IPS-18c (cell line): ENCODE results near the gene HMCN2.

Source experiments
- H3K4me3 ChIP-seq: 2 replicates; pipeline ENCODE4 v1.7.0; 2013; ENCODE audit warnings: low read depth, mild to moderate bottlenecking, low read length, moderate library complexity; ENCODE audit not compliant: insufficient read depth
- H3K9me3 ChIP-seq: one replicate; pipeline ENCODE4 v1.6.1; 2013; ENCODE audit warnings: mild to moderate bottlenecking, low read length, moderate library complexity; ENCODE audit not compliant: control insufficient read depth, insufficient read depth

The HMCN2 gene

DNA sequence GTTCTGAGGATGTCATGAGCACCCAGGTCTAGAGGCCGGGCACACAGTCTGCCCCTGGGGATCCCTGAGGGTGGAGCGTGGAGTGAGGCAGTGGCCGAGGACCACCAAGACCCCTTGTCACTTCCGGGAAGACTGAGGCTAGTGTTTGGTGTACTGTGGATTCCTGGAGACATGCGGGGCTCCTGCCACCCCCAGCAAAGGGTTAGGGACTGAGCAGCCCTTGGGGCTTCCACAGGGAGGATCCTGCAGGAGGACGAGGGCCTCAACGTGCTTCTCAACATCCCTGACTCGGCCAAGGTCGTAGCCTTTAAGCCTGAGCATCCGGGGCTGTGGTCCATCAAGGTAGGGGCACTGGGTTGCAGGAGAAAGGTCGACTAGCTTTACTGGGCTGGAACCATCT lies 29.9 kb downstream of the HMCN2 start:
- no peaks in the 10 kb centered on the region for H3K9me3 ChIP-seq
- H3K4me3 ChIP-seq: no peak overlapping the region

DNA sequence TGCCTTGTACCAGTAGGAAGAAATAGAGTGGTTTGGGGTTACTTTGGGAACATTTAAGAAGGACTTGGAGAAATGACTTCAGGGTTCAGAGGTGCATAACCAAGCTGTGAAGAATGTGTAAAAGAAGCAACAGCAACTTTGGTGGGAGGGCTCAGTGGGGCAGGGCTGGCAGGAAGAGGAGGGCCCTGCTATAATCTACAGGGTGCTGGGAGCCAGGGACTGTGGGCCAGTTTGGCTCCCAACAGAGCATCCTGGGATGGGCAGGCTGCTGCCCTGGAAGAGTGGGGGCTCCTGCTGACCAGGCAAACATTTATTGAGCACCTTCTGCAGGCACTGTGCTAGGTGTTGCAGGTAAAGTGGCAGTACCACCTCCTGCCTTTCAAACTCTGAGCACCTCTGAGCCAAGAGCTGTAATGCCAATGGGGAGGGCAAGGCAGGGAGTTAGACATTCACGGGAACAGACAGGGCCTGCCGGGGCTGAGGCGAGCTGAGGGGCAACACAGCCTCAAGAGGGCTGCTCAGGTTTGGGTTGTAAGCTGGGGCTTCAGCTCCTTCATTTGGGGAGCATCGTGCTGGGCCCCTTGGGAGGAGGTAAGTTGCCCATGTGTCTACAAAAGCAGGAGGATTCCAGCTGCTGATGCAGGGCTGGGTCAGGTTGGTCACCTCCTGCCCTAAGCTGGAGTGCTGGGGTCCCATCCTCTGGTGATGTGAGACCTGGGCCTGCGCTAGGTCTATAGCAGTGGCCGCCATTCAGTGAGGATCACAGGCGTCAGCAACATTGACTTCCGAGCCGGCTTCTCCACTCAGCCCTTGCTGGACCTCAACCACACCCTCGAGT lies 30.6 kb downstream of the HMCN2 start:
- no peak overlapping the region for H3K4me3 ChIP-seq
- no peaks in the 10 kb centered on the region for H3K9me3 ChIP-seq

DNA sequence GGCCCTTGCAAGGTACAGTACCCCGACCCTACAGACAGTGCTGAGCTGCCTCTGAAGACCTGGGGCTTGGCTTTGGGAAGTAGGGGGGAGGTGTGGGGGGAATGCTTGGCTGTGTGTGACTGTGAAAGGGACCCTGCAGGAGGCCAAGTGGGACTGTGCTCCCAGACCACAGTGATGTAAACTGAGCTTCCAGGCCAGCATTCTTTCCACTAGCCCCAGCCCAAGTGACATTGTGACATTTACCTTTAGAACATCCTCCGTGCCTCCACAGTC lies 31.2 kb downstream of the HMCN2 start:
- H3K9me3 ChIP-seq: no peaks in the 10 kb centered on the region
- no peak overlapping the region for H3K4me3 ChIP-seq

DNA sequence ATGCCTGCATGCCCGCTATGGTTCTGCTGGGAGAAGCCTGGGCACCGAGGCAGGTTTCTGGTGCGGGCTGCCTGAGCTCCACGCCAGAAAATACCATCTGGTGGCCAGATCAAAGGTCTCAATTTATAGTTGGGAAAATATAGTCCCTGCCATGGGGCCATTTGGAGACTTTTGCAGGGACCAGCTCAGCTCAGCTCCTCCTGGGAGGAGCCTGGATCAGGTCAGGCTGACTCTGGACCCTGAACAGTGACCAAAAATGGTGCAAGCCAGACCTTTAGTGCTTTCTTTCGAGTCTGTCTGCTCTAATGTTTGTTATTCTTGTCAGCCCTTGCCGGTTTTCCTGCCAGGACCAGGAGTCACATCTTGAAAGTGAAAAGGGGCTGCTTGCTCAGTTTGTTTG lies 31.8 kb downstream of the HMCN2 start:
- no peaks in the 10 kb centered on the region for H3K9me3 ChIP-seq
- no peak overlapping the region for H3K4me3 ChIP-seq

DNA sequence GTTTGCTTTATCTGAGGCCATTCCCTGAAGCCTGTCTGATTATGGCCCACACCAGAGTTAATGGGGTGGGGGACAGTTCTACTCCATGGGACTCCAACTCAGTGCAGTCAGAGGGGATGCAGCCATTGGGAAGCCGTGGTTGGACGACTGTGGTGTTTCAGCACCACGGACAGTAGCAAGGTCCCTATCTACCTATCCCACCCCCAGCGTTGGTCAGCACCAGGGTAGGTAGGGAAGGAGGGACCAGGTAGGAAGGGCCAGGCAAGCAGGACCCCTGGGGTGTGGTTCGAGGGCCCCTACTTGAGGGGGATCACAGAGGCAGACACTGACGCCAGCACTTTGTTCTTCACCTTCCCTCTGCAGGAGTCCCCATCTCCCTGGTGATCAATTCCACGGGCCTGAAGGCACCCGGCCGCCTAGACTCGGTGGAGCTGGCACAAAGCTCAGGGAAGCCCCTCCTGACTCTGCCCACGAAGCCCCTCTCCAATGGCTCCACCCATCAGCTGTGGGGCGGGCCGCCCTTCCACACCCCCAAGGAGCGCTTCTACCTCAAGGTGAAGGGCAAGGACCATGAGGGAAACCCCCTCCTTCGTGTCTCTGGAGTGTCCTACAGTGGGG lies 33.2 kb downstream of the HMCN2 start:
- Histone ChIP-seq H3K4me3 (no peak overlapping the region), H3K9me3 (no peaks in the 10 kb centered on the region)

DNA sequence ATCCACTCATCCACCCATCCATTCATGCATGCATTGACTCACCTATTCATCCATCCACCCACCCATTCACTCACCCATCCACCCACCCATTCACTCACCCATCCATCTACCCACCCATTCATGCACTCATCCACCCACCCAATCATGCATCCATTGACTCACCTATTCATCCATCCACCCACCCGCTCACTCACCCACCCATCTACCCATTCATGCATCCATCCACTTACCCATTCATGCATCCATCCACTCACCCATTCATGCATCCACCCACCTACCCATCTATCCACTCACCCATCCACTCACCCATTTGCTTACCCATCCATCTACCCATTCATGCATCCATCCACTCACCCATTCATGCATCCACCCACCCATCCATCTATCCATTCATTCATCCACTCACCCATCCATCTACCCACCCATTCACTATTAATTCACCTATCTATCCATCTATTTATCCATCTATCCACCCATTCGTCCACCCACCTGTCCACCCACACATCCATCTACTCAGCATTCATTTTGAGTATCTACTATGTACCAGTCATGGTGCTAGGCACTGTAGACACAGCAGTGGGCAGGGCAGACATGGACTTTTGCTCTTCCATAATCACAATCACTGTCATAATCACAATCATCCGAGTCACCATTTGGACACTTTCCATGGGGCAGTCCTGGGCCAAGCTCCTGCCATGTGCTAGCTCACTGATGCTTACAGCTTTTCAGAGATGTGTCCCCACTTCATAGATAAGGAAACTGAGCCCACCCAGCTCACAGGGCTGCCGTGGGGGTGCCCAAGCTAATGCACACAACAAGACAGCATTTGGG lies 34.4 kb downstream of the HMCN2 start:
- no peak overlapping the region for H3K4me3 ChIP-seq

DNA sequence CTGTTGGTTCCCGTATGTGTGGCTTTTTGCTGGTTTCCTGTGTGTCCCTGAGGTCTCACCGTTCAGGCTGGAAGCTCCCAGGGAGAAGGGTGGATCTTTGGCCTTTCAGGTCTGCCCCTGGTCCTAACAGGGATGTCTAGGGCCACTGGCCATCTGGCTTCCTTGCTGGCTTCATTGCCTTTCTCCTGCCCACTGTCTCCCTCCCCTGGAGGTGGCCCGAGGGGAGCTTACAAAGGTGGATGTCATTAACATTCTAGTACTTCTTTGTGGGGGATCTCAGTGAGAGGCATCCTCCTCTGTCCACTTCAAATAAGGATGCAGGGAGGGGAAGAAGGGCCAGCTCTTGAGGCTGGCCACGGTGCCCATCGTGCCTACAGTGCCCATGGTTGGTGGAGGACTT lies 35.2 kb downstream of the HMCN2 start:
- Histone ChIP-seq H3K4me3 (no peak overlapping the region), H3K9me3 (no peaks in the 10 kb centered on the region)

More for the DNA sequence above, 34.4 kb downstream of the HMCN2 start:
- no peaks in the 10 kb centered on the region for H3K9me3 ChIP-seq

DNA sequence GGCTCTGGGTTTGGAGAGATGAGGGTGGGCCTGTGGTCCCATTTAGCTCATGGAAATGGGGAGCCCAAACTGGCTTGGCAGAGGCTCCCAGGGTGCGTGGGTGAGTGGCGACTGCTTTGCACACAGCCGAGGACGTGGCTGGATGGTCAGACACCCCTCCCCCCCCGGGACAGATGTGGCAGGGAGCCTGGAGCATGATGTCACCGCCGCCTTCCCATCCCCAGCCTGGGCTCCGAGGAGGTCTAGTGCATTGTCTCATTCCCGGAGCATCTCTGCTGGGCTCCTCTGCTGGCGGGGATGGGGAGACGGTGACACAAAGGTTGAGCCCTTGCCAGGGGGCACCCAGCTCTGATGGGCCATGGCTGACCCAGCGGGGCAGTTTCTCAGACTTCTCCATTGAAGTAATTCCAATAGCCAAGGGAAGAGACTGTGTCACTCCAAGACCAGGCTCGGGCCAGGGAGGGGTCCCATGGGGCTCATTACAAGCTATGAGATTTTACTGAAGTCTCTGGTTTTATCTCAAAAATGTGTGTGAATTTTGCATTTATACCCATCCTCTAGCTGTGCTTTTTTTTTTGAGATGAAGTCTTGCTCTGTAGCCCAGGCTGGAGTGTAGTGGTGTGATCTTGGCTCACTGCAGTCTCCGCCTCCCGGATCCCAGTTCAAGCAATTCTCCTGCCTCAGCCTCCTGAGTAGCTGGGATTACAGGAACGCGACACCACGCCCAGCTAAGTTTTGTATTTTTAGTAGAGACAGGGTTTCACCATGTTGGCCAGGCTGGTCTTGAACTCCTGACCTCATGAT lies 36.1 kb downstream of the HMCN2 start:
- no peak overlapping the region for H3K4me3 ChIP-seq
- H3K9me3 ChIP-seq: no peaks in the 10 kb centered on the region

DNA sequence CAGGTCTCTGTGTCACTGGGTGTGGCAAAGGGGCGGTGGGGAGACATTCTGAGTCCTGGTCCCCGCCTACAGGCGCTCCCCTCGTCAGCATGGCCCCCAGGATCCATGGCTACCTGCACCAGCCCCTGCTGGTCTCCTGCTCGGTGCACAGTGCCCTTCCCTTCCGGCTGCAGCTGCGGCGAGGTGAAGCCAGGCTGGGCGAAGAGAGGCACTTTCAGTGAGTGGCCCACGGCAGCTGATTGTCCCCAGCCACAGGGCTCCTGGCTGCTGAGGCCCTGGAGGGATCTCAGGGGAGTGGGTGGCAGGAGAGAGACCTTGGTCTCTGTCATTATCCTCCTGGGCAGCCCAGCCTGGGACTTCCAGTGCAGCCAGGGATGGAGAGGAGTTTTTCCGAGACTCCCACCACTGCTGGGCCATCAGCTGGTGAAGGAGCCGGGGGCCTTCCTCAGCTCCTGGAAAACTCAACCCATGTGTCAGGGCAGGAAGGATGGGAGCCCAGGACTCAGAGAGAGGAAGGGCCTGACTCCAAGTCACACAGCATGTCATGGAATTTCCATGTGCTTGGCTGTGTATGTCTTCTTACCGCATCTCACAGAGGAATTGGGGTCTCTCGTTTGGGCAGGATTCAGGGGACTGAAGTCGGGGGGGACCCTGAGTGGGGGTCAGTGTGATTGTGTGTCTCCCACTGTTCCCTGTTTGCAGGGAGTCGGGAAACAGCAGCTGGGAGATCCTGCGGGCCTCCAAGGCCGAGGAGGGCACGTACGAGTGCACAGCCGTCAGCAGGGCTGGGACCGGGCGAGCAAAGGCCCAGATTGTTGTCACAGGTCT lies 37.4 kb downstream of the HMCN2 start:
- no peaks in the 10 kb centered on the region for H3K9me3 ChIP-seq
- H3K4me3 ChIP-seq: no peak overlapping the region

DNA sequence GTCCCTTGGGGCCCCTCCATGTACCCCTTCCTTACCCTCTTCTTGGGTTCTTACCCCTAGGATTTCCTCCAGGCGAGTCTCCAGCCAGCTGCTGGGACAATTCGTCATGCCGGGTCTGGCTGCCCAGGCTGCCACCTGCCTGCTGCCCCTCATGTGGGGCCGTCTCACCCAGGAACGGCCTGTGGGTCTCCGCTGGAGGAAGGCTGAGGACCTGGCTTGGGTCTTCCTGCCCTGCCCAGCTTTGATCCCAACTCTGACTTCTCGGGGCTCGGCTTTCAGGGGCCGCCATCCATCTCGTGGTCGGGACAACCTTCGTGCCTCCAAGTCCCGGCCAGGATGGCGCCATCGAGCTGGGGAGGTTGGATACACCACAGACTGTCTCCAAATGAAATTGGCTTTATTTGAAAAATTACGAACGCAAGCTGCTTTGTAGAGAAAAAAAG lies 38.1 kb downstream of the HMCN2 start:
- Histone ChIP-seq H3K9me3 (no peaks in the 10 kb centered on the region), H3K4me3 (no peak overlapping the region)

DNA sequence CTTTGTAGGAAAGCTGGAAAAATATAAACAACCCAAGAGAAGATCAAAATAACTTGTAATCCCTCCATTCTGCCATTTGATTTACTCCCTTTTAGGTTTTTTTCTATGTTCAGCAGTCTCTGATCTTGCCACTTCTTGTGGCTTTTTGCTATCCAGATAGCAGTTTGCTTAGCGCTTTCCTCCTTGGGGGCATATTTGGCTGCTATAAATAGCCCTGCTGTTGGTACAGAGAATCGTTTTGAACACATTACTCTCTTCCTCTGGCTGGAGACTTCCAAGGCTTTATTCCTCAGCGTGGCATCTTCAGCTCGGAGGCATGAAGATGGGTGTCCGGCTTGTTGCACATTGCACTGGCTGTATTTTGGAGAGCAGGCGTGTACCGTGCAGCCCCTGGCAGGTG lies 38.6 kb downstream of the HMCN2 start:
- no peak overlapping the region for H3K4me3 ChIP-seq
- H3K9me3 ChIP-seq: no peaks in the 10 kb centered on the region

DNA sequence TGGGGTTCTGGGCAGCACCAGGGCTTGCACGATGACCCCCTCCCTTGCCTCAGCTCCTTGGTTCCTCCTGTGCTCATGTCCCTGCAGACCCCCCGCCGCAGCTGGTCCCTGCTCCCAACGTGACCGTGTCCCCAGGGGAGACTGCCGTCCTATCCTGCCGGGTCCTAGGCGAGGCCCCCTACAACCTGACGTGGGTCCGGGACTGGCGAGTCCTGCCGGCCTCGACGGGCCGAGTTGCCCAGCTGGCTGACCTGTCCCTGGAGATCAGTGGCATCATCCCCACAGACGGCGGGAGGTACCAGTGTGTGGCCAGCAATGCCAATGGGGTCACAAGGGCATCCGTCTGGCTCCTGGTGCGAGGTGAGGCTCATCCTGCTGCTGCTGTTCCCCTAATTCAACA lies 39.1 kb downstream of the HMCN2 start:
- Histone ChIP-seq H3K9me3 (no peaks in the 10 kb centered on the region), H3K4me3 (no peak overlapping the region)

DNA sequence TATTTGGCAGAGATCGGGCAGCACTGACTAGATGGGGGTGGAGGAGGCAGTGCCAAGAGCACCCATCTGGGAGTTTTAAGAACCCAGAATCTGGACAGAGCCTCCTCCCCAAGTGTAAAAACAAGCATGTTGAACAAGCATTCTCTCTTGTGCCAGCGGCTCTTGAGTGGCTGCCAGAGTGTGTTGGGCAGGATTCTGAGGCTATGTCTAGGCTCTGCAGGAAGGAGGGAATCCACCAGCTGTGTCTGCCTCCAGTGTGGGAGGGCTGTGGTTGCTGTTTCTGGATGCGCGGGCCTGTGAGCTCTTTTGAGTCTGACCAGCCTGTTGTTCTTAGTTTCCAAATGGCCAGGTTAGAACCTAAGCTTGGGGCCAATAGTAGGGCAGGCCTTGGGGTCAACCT lies 39.8 kb downstream of the HMCN2 start:
- no peaks in the 10 kb centered on the region for H3K9me3 ChIP-seq
- no peak overlapping the region for H3K4me3 ChIP-seq

DNA sequence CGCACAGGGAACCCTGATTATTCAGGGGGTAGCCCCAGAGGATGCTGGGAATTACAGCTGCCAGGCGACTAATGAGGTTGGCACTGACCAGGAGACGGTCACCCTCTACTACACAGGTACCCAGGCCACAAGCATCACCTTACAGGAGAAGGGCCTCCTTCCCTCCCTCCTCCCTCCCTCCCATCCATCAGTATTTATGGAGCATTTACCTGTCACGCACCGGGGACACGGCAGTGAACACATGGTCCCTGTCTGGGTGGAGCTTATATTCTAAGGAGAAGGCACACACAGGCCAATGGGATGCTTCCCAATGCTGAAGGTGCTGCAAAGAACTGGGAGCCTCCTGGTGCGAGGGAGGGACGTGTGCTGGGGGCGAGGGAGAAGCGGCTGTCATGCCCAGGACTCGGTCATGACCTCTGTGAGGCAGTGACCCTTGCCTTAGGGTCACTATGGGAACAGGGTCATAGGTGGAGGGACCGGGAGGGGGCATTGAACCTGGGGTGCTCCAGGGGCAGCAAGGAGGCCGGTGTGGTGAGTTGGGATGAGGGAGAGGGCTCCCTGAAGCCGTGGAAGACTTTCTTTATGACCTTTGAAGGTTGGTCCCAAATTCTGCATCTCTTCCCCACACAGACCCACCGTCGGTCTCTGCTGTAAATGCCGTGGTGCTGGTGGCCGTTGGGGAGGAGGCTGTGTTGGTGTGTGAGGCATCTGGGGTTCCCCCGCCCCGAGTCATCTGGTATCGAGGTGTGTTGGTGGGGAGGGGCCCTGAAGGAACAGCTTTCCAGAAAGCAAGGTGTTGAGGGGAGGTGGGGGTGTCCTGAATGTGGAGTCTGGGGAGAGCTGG lies 41.5 kb downstream of the HMCN2 start:
- Histone ChIP-seq H3K4me3 (no peak overlapping the region), H3K9me3 (no peaks in the 10 kb centered on the region)

DNA sequence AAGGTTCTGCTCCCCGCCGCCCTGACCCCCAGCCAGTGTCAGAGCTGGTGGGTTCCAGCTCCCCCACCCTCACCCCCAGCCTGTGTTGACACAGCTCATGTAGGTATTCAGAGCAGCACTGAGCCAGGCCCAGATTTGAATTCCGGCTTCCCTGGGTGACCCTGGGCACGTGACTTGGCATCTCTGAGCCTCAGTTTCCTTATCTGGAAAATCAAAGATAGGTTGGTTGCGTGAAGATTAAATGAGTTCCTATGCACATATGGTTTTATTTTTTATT lies 42.0 kb downstream of the HMCN2 start:
- Histone ChIP-seq H3K4me3 (no peak overlapping the region), H3K9me3 (no peaks in the 10 kb centered on the region)

DNA sequence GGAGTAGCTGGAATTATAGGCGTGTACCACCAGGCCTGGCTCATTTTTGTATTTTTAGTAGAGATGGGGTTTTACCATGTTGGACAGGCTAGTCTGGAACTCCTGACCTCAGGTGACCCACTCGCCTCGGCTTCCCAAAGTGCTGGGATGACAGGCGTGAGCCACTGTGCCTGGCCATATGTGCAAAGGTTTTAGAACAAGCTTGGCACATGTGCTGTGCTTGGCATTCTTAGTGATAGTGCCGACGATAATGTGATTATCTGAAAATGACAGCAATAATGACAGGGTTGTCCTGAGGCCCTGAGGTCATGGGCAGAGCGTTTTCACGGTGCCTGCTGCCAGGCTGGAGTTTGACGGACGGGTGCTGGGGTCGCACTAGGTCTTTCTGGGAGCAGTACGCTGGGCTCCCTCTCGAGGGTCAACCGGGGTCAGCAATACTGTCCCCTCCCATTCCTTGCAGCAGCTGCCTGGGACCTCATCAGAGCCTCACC lies 42.6 kb downstream of the HMCN2 start:
- H3K9me3 ChIP-seq: no peaks in the 10 kb centered on the region
- no peak overlapping the region for H3K4me3 ChIP-seq
